Measurements from ENCODE around the gene ZNF536. TPM values are rescaled to one million over a fixed set of nuclear protein-coding genes. Genes with fewer than 3 reads are reported as not detected.

The ZNF536 gene
- total and polyA plus RNA-seq, 2 of the 4 experiments (the other 2 are of a cell fraction), result not detected

DNA sequence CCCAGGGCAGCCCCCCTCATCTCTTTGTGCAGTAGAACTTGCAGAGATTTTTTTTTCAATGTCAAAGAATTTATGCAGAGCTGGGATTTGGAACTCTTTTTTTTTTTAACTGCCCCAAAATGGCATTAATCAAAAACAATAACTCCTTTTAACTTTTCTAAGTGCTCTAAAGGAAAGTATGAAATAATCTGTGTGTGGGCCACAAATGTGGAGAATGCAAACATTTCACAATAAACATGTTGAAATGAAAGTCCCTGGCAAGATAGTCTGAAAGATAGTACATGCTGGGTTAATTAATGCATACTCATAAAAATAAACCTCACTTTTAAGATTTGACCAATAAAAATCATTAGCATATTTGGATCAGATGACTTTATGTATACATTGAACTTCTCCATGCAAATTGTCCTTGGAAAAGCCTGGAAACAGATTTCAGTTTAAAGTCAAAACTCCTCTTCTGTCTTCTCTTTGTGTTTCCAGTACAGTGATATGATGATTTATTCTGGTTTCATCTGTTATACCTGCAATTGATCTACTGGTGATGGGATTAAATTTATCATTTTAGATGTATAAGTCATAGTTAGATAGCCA, 30.5 kb upstream of the ZNF536 start:
- Histone ChIP-seq H3K27ac (ENCODE audit: insufficient read depth, low read length) (no peak overlapping the region), H3K18ac (ENCODE audit: low read depth, low read length) (no peak overlapping the region), H2BK5ac (ENCODE audit: low read depth, low read length, poor library complexity, severe bottlenecking) (no peak overlapping the region), H3K9me3 (ENCODE audit: control insufficient read depth, insufficient read depth, low read length) (peaks cover 26% of the 10 kb centered on the region), H3K14ac (replicated peaks; ENCODE audit: low read depth, low read length) (no peak overlapping the region), H3K56ac (ENCODE audit: extremely low read depth, insufficient read depth, low read length) (no peak overlapping the region), H2AFZ (replicated peaks; ENCODE audit: low read length, poor library complexity) (no peak overlapping the region), H2BK20ac (ENCODE audit: low read depth, low read length) (no peak overlapping the region), H3K9me1 (ENCODE audit: insufficient read depth, low read length) (no peaks in the 10 kb centered on the region), H3K9ac (ENCODE audit: low read depth, low read length) (no peak overlapping the region), H3K4me2 (ENCODE audit: low read depth, low read length) (no peak overlapping the region), H4K5ac (ENCODE audit: low read depth, low read length) (no peak overlapping the region), H2BK15ac (ENCODE audit: low read depth, low read length) (no peak overlapping the region), H2BK120ac (ENCODE audit: low read depth, low read length) (no peak overlapping the region), H4K8ac (ENCODE audit: low read depth in 2 of 2, low read length in 2 of 2) (no peak overlapping the region), H4K20me1 (ENCODE audit: insufficient read depth, low read length) (no peaks in the 10 kb centered on the region), H2AK5ac (ENCODE audit: low read depth, low read length) (no peak overlapping the region), H3K27me3 (ENCODE audit: control insufficient read depth, insufficient read depth, low read length) (no peaks in the 10 kb centered on the region), H2AK9ac (replicated peaks; ENCODE audit: low read depth, low read length, poor library complexity) (no peak overlapping the region), H3K79me1 (ENCODE audit: low read depth in 1 of 2, low read length in 2 of 2) (no peaks in the 10 kb centered on the region), H3K4me1 (ENCODE audit: control insufficient read depth, insufficient read depth, low read length) (no peaks in the 10 kb centered on the region), H3K23ac (ENCODE audit: low read depth, low read length) (no peak overlapping the region), H3K4me3 (ENCODE audit: insufficient read depth, low read depth, low read length) (no peak overlapping the region), H4K91ac (ENCODE audit: insufficient read depth, low read depth, low read length) (no peak overlapping the region), H3K36me3 (ENCODE audit: control insufficient read depth, insufficient read depth, low read length) (no peaks in the 10 kb centered on the region), H3K4ac (ENCODE audit: low read depth, low read length) (no peak overlapping the region)
- dilution Hi-C loops (cut with HindIII; ENCODE audit: low sequenced_read_pairs, unreplicated experiment) (no loop called here), intact Hi-C loops (cut with micrococcal nuclease) (no loop called here), in situ Hi-C loops (cut with MboI; ENCODE audit: low sequenced_read_pairs) (no loop called here)
- ChIA-PET POLR2A (ENCODE audit: unreplicated experiment) (no interaction called here), CTCF (no interaction called here)
- ATAC-seq (ENCODE audit: low read depth) (no peak), DNase-seq (no peak)
- BruUV-seq (replicated peaks), result no TSS peak
- TF ChIP-seq MAZ (IDR thresholded peaks at IDR 0.05; ENCODE audit: borderline replicate concordance, low read depth, low read length), result no peak
- no peak for TF ChIP-seq RFX5 (IDR thresholded peaks at IDR 0.05; ENCODE audit: low read depth, low read length)
- TF ChIP-seq NFE2L2 (IDR thresholded peaks at IDR 0.05; ENCODE audit: low read depth, low read length), result no peak
- TF ChIP-seq RCOR1 (IDR thresholded peaks at IDR 0.05; ENCODE audit: insufficient replicate concordance, low read length), result no peak
- no peak for TF ChIP-seq FOS (IDR thresholded peaks at IDR 0.05; ENCODE audit: low read depth, low read length)
- TF ChIP-seq BHLHE40 (IDR thresholded peaks at IDR 0.05; ENCODE audit: low read depth, low read length), result no peak
- TF ChIP-seq, protein P1, sequence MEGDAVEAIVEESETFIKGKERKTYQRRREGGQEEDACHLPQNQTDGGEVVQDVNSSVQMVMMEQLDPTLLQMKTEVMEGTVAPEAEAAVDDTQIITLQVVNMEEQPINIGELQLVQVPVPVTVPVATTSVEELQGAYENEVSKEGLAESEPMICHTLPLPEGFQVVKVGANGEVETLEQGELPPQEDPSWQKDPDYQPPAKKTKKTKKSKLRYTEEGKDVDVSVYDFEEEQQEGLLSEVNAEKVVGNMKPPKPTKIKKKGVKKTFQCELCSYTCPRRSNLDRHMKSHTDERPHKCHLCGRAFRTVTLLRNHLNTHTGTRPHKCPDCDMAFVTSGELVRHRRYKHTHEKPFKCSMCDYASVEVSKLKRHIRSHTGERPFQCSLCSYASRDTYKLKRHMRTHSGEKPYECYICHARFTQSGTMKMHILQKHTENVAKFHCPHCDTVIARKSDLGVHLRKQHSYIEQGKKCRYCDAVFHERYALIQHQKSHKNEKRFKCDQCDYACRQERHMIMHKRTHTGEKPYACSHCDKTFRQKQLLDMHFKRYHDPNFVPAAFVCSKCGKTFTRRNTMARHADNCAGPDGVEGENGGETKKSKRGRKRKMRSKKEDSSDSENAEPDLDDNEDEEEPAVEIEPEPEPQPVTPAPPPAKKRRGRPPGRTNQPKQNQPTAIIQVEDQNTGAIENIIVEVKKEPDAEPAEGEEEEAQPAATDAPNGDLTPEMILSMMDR (conservative IDR thresholded peaks at IDR 0.05; ENCODE audit: low read depth, low read length), result no peak
- no peak for TF ChIP-seq CHD1 (IDR thresholded peaks at IDR 0.05; ENCODE audit: low read depth, low read length)
- no peak for TF ChIP-seq SMC3 (IDR thresholded peaks at IDR 0.05; ENCODE audit: low read depth, low read length)
- no peak for TF ChIP-seq RAD21 (IDR thresholded peaks at IDR 0.05; ENCODE audit: low read length)
- no peak for TF ChIP-seq MXI1 (IDR thresholded peaks at IDR 0.05; ENCODE audit: borderline replicate concordance, low read depth, low read length)
- TF ChIP-seq POLR2A (IDR thresholded peaks at IDR 0.05; ENCODE audit: low read depth, low read length), result no peak
- no peak for TF ChIP-seq MAFK (IDR thresholded peaks at IDR 0.05; ENCODE audit: low read depth, low read length)
- TF ChIP-seq, protein P2, sequence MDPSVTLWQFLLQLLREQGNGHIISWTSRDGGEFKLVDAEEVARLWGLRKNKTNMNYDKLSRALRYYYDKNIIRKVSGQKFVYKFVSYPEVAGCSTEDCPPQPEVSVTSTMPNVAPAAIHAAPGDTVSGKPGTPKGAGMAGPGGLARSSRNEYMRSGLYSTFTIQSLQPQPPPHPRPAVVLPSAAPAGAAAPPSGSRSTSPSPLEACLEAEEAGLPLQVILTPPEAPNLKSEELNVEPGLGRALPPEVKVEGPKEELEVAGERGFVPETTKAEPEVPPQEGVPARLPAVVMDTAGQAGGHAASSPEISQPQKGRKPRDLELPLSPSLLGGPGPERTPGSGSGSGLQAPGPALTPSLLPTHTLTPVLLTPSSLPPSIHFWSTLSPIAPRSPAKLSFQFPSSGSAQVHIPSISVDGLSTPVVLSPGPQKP (IDR thresholded peaks at IDR 0.05; ENCODE audit: borderline replicate concordance, low read depth, low read length), result no peak
- TF ChIP-seq, protein P3, sequence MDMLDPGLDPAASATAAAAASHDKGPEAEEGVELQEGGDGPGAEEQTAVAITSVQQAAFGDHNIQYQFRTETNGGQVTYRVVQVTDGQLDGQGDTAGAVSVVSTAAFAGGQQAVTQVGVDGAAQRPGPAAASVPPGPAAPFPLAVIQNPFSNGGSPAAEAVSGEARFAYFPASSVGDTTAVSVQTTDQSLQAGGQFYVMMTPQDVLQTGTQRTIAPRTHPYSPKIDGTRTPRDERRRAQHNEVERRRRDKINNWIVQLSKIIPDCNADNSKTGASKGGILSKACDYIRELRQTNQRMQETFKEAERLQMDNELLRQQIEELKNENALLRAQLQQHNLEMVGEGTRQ (IDR thresholded peaks at IDR 0.05; ENCODE audit: low read depth, low read length), result no peak
- TF ChIP-seq CEBPB (IDR thresholded peaks at IDR 0.05; ENCODE audit: low read depth, low read length), result no peak

Measured in IMR-90 (cell line).